Activated CD8-positive, alpha-beta T cell treated with anti-CD3 and anti-CD28 coated beads, Interleukin-2, amount 10 ng/mL, durations not matched to agents 7 days and 5 days (primary cell): ENCODE results near the gene FKRP. TPM values are rescaled to one million over a fixed set of nuclear protein-coding genes. Genes with fewer than 3 reads are reported as not detected.
A peak's percentile ranks its signal among the peaks of the same experiment; 100 is the strongest.
"Not testable (repeated sequence)": the region's sequence is repeated elsewhere in the genome, so short reads cannot be mapped to it uniquely, and the experiment has no call there.

Source experiments
- ATAC-seq: fragments of 150-1000 bp; cut with Tn5 transposase; one replicate; pipeline ENCODE4 v1.10.0; 2021; ENCODE audit warnings: moderate library complexity
- CTCF ChIA-PET: fragments of 350-600 bp; sonication (Branson Sonifier 250); formaldehyde crosslinking; loops from one replicate; lab custom pipeline; 2021; ENCODE audit warnings: antibody characterized with exemption; lab: Charles Lee
- POLR2A ChIA-PET: fragments of 350-600 bp; sonication (Branson Sonifier 250); formaldehyde crosslinking; loops from one replicate; lab custom pipeline; 2021; ENCODE audit warnings: antibody characterized with exemption; lab: Charles Lee
- DNase-seq: peaks from one replicate; pipeline ENCODE4 v3.0.0-alpha.2; 2020
- H3K27ac Mint-ChIP-seq: one replicate; pipeline ENCODE4 v1.8.0; 2021; ENCODE audit warnings: mild to moderate bottlenecking, mixed read lengths
- H3K27me3 Mint-ChIP-seq: one replicate; pipeline ENCODE4 v1.8.0; 2021; ENCODE audit warnings: low read depth, mixed read lengths
- H3K36me3 Mint-ChIP-seq: one replicate; pipeline ENCODE4 v1.8.0; 2021; ENCODE audit warnings: low read depth, mixed read lengths
- H3K4me1 Mint-ChIP-seq: one replicate; pipeline ENCODE4 v1.8.0; 2021; ENCODE audit warnings: low read depth, mixed read lengths
- H3K4me3 Mint-ChIP-seq: one replicate; pipeline ENCODE4 v1.8.0; 2021; ENCODE audit warnings: mild to moderate bottlenecking, mixed read lengths
- H3K9me3 Mint-ChIP-seq: one replicate; pipeline ENCODE4 v1.8.0; 2022; ENCODE audit warnings: mixed read lengths; ENCODE audit not compliant: insufficient read depth
- total RNA-seq, 2 experiments: library from RNA; stranded (reverse); gene quantifications; one replicate each; pipeline ENCODE4 v1.2.3, GENCODE V29; 2021

The FKRP gene
- total RNA-seq, 2 experiments from 2014 or later, result 15.3 to 18.4 TPM

DNA sequence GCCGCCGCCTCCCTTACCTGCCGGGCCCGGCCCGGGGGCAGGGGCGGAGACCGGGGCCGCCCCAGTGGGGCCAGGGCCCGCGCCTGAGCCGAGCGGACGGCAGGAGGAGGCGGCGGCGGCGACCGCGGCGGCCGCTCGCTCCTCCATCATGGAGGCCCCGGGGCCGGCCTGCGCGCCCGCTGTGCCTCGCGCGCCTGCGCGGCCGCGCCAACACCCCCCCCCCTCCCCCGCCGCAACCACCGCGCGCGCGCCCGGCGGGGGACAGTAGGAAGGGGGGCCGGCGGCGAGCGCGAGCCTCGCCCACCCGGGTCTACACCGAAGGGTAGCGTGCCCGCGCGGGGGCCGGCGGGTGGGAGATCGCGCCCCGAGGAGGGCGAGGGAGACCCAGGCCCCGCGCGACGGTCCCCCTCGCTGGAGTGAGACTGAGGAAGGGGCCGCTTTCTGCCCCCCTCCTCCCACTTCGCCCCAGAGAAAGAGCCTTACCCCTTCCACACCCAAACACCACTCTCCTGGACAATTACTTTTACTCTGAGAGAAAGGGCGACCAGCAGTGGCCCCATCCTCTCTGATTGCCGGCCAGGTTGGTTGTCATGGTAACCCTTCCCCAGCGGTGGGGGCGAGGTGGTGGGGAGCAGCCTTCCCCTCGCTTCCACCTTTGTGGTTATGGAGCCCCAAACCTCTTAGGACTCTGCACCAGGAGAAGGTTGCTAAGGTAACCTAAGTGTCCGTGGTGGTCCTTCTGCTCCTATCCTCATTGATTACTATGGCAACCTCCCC lies 612 bp downstream of the FKRP start, which contains the start of gene STRN4:
Gene STRN4, minus strand, starts transcription at position 170 of the 777 bp plus-strand sequence. Its CDS starts 20 bp downstream, at position 150.
- ChIA-PET POLR2A (no interaction called here), CTCF (interaction anchor here (0.6 kb wide), 1 partner anchor 31 kb away, joined by 3 read pairs; no protein-coding TSS in a partner anchor)
- H3K4me3 Mint-ChIP-seq, result peak within 1 kb of the TSS; percentile 94
- ATAC-seq, result peak; percentile 56
- H3K4me1 Mint-ChIP-seq, result peaks cover 52% of the 10 kb centered on the region
- H3K9me3 Mint-ChIP-seq, result no peaks in the 10 kb centered on the region
- H3K27ac Mint-ChIP-seq, result peak within 1 kb of the TSS; percentile 86
- DNase-seq, result peak; percentile 65
- no peaks in the 10 kb centered on the region for H3K27me3 Mint-ChIP-seq
- H3K36me3 Mint-ChIP-seq, result peaks cover 28% of the 10 kb centered on the region

DNA sequence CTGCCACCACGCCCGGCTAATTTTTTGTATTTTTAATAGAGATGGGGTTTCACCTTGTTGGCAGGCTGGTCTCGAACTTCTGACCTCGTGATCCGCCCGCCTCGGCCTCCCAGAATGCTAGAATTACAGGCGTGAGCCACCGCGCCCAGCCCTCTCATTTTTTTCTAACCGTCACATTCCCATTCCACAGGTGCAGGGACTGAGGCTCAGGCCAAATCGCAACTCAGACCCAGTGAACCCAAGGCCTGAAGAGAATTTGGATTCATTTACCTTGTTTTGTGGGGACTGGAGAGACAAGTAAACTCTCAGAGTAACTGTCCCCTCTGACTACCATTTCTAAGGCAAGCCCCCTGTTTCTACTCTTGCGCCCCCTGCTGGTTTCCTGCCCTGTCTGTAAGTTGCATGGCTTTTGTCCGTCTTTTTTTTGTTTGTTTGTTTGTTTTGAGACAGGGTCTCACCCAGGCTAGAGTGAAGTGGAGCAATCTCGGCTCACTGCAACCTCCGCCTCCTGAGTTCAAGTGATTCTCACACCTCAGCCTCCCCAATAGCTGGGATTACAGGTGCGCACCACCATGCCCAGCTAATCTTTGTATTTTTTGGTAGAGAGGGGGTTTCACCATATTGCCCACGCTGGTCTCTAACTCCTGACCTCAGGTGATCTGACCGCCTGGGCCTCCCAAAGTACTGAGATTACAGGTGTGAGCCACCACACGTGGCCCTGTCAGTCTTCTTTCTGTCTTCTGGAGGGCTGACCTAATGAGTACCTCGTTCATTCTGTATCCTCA lies 2.7 kb downstream of the FKRP start:
- Mint-ChIP-seq H3K36me3 (peaks cover 18% of the 10 kb centered on the region), H3K4me3 (peak overlapping the region; percentile 45), H3K27me3 (no peaks in the 10 kb centered on the region), H3K9me3 (no peaks in the 10 kb centered on the region), H3K4me1 (peaks cover 37% of the 10 kb centered on the region), H3K27ac (peak overlapping the region; percentile 39)
- ATAC-seq, result no peak
- DNase-seq, result peak; percentile 86
- POLR2A ChIA-PET, result no interaction called here
- CTCF ChIA-PET, result interaction anchor here (0.9 to 4.9 kb wide), 15 partner anchors 10 to 219 kb away, joined by 3 to 18 read pairs (median 4); no protein-coding TSS in a partner anchor

DNA sequence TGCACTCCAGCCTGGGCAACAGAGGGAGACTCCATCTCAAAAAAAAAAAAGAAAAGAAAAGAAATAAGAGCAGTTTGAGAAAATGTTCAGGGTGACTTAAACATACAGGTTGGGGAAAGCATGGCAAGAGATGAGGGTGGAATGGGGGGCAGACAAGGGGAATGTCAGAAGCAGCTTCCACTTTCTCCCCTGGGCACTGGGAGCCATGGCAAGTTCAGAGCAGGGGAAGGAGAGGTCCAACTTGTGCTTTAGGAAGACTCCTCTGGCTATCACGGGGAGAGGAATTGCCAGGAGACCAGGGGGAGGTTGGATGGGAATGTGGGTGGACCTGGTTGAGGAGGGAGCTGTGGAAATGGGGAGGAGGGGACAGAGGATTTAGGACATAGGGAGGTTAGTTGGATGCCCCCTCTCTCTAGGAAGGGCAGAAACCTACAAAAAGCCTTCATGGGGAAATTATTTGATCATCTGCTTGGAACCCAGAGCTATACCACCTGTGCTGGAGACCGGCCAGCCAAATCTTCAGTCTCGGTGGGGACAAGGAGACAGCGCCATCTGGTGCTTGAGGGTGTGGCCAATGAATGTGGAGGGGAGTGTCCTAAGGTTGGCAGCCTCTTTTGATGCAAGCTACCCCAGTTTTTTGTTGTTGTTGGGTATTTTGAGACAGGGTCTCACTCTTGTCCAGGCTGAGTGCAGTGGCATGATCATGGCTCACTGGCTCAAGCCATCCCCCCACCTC lies 7.7 kb downstream of the FKRP start:
- H3K27ac Mint-ChIP-seq, result no peak overlapping the region
- peaks cover 25% of the 10 kb centered on the region for H3K4me1 Mint-ChIP-seq
- H3K9me3 Mint-ChIP-seq, result no peaks in the 10 kb centered on the region
- DNase-seq, result peak; percentile 85
- CTCF ChIA-PET, result interaction anchor here (0.6 to 11.0 kb wide), 46 partner anchors 9 to 224 kb away, joined by 3 to 122 read pairs (median 4); partner anchors contain the start of genes AP2S1, ARHGAP35, DACT3 and SLC1A5
- no peaks in the 10 kb centered on the region for H3K27me3 Mint-ChIP-seq
- H3K36me3 Mint-ChIP-seq, result peaks cover 9% of the 10 kb centered on the region
- H3K4me3 Mint-ChIP-seq, result no peak overlapping the region
- peak; percentile 84 for ATAC-seq
- POLR2A ChIA-PET, result interaction anchor here (1.2 to 1.4 kb wide), 2 partner anchors 31 to 87 kb away, joined by 6 to 8 read pairs; no protein-coding TSS in a partner anchor

DNA sequence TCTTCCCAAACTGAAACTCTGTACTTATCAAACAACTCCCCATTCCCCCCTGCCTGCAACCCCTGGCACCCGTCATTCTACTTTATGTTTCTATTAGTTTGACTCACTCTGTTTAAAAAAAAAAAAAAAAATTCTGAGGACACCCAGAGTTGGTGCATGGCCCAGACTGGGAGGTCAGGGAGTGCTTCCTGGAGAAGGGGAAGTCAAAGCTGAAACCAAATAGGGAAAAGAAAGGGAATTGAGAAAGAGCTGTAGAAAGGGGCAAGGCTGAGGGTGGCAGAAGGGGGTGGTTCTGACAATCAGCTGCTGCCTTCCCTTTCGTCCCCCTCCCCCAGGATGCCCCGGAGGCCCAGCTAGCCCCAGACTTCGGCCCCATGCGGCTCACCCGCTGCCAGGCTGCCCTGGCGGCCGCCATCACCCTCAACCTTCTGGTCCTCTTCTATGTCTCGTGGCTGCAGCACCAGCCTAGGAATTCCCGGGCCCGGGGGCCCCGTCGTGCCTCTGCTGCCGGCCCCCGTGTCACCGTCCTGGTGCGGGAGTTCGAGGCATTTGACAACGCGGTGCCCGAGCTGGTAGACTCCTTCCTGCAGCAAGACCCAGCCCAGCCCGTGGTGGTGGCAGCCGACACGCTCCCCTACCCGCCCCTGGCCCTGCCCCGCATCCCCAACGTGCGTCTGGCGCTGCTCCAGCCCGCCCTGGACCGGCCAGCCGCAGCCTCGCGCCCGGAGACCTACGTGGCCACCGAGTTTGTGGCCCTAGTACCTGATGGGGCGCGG lies 9.4 kb downstream of the FKRP start:
- ChIA-PET CTCF (interaction anchor here (2.1 to 11.0 kb wide), 4 partner anchors 12 to 85 kb away, joined by 10 to 122 read pairs (median 20); no protein-coding TSS in a partner anchor), POLR2A (no interaction called here)
- peaks cover 7% of the 10 kb centered on the region for H3K36me3 Mint-ChIP-seq
- H3K27ac Mint-ChIP-seq, result no peak overlapping the region
- peaks cover 25% of the 10 kb centered on the region for H3K4me1 Mint-ChIP-seq
- DNase-seq (no peak), ATAC-seq (no peak)
- H3K9me3 Mint-ChIP-seq, result no peaks in the 10 kb centered on the region
- H3K27me3 Mint-ChIP-seq, result no peaks in the 10 kb centered on the region
- no peak overlapping the region for H3K4me3 Mint-ChIP-seq

DNA sequence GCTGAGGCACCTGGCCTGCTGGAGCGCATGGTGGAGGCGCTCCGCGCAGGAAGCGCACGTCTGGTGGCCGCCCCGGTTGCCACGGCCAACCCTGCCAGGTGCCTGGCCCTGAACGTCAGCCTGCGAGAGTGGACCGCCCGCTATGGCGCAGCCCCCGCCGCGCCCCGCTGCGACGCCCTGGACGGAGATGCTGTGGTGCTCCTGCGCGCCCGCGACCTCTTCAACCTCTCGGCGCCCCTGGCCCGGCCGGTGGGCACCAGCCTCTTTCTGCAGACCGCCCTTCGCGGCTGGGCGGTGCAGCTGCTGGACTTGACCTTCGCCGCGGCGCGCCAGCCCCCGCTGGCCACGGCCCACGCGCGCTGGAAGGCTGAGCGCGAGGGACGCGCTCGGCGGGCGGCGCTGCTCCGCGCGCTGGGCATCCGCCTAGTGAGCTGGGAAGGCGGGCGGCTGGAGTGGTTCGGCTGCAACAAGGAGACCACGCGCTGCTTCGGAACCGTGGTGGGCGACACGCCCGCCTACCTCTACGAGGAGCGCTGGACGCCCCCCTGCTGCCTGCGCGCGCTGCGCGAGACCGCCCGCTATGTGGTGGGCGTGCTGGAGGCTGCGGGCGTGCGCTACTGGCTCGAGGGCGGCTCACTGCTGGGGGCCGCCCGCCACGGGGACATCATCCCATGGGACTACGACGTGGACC lies 10.1 kb downstream of the FKRP start:
- no peaks in the 10 kb centered on the region for H3K27me3 Mint-ChIP-seq
- no peak overlapping the region for H3K27ac Mint-ChIP-seq
- no peaks in the 10 kb centered on the region for H3K9me3 Mint-ChIP-seq
- POLR2A ChIA-PET, result interaction anchor here (0.7 kb wide), 1 partner anchor 66 kb away, joined by 3 read pairs; no protein-coding TSS in a partner anchor
- CTCF ChIA-PET, result interaction anchor here (0.9 to 11.0 kb wide), 7 partner anchors 10 to 257 kb away, joined by 3 to 122 read pairs (median 9); no protein-coding TSS in a partner anchor
- DNase-seq (no peak), ATAC-seq (no peak)
- H3K4me3 Mint-ChIP-seq, result no peak overlapping the region
- H3K4me1 Mint-ChIP-seq, result peaks cover 25% of the 10 kb centered on the region
- H3K36me3 Mint-ChIP-seq, result peaks cover 7% of the 10 kb centered on the region

DNA sequence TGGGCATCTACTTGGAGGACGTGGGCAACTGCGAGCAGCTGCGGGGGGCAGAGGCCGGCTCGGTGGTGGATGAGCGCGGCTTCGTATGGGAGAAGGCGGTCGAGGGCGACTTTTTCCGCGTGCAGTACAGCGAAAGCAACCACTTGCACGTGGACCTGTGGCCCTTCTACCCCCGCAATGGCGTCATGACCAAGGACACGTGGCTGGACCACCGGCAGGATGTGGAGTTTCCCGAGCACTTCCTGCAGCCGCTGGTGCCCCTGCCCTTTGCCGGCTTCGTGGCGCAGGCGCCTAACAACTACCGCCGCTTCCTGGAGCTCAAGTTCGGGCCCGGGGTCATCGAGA lies 10.7 kb downstream of the FKRP start:
- Mint-ChIP-seq H3K4me1 (peaks cover 25% of the 10 kb centered on the region), H3K9me3 (no peaks in the 10 kb centered on the region), H3K4me3 (no peak overlapping the region), H3K27ac (no peak overlapping the region), H3K27me3 (no peaks in the 10 kb centered on the region), H3K36me3 (peaks cover 7% of the 10 kb centered on the region)
- DNase-seq (peak; percentile 33), ATAC-seq (no peak)
- ChIA-PET CTCF (interaction anchor here (0.9 to 11.0 kb wide), 6 partner anchors 10 to 256 kb away, joined by 3 to 122 read pairs (median 6); no protein-coding TSS in a partner anchor), POLR2A (interaction anchor here (0.7 kb wide), 1 partner anchor 66 kb away, joined by 3 read pairs; no protein-coding TSS in a partner anchor)

DNA sequence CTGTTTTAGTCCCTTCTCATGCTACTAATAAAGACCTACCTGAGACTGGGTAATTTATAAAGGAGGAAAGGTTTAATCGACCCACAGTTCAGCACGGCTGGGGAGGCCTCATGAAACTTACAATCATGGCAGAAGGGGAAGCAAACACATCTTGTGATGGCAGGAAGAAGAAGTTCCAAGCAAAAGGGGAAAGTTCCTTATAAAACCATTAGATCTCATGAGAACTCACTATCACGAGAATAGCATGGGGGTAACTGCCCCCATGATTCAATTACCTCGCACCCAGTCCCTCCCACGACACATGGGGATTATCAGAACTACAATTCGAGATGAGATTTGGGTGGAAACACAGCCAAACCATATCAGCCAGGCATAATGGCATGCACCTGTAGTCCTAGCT lies 13.3 kb downstream of the FKRP start:
- no peak overlapping the region for H3K27ac Mint-ChIP-seq
- H3K4me1 Mint-ChIP-seq, result peaks cover 15% of the 10 kb centered on the region
- ATAC-seq, result no peak

DNA sequence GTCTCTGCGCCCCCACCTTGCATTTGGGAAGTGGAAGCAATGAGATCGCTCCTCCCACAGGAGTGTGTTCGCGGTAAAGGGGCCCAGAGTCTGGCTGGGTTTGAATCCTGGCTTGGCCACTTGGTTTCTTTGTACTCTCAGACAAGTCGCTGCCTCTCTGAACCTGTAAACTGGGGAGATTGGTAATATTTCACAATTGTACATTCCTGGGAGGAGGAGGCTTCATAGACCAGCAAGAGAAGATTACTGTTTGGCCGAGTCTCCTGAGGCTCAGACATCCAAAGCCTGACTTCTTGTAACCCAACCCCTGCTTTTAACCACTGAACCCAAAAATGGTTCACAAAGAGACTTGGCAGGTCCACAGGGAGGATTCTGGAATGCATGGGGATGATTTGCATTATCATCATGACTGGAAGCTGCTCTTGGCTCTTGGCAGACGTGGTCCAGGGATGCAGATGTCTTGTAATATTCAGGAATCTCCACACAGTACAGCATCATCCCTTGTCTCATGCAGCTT lies 14.0 kb downstream of the FKRP start:
- peaks cover 7% of the 10 kb centered on the region for H3K36me3 Mint-ChIP-seq
- ATAC-seq (no peak), DNase-seq (no peak)
- no peaks in the 10 kb centered on the region for H3K9me3 Mint-ChIP-seq
- POLR2A ChIA-PET, result no interaction called here
- CTCF ChIA-PET, result interaction anchor here (11.0 kb wide), 1 partner anchor 80 kb away, joined by 122 read pairs; no protein-coding TSS in a partner anchor
- peaks cover 15% of the 10 kb centered on the region for H3K4me1 Mint-ChIP-seq
- H3K4me3 Mint-ChIP-seq, result no peak overlapping the region
- H3K27me3 Mint-ChIP-seq, result no peaks in the 10 kb centered on the region
- no peak overlapping the region for H3K27ac Mint-ChIP-seq

More for the DNA sequence above, 13.3 kb downstream of the FKRP start:
- H3K9me3 Mint-ChIP-seq, result no peaks in the 10 kb centered on the region
- ChIA-PET POLR2A (no interaction called here), CTCF (interaction anchor here (2.0 to 11.0 kb wide), 3 partner anchors 7 to 81 kb away, joined by 13 to 122 read pairs (median 39); no protein-coding TSS in a partner anchor)
- DNase-seq, result no peak
- no peaks in the 10 kb centered on the region for H3K27me3 Mint-ChIP-seq
- peaks cover 7% of the 10 kb centered on the region for H3K36me3 Mint-ChIP-seq
- no peak overlapping the region for H3K4me3 Mint-ChIP-seq

DNA sequence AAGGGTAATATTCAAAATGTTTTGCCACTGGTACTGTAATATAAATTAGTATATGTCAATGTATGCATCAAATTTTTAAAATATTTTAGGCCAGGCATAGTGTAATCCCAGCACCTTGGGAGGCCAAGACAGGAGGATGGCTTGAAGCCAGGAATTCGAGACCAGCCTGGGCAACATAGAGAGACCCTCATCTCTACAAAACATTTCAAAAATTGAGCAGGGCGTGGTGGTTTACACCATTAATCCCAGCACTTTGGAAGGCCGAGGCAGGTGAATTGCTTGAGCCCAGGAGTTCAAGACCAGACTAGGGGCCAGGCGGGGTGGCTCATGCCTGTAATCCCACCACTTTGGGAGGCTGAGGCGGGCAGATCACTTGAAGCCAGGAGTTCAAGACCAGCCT lies 14.5 kb downstream of the FKRP start:
- Mint-ChIP-seq H3K27ac (no peak overlapping the region), H3K4me1 (peaks cover 15% of the 10 kb centered on the region), H3K4me3 (no peak overlapping the region), H3K27me3 (no peaks in the 10 kb centered on the region), H3K36me3 (peaks cover 7% of the 10 kb centered on the region), H3K9me3 (no peaks in the 10 kb centered on the region)
- DNase-seq, result no peak
- CTCF ChIA-PET, result interaction anchor here (11.0 kb wide), 1 partner anchor 80 kb away, joined by 122 read pairs; no protein-coding TSS in a partner anchor
- no peak for ATAC-seq
- POLR2A ChIA-PET, result no interaction called here

DNA sequence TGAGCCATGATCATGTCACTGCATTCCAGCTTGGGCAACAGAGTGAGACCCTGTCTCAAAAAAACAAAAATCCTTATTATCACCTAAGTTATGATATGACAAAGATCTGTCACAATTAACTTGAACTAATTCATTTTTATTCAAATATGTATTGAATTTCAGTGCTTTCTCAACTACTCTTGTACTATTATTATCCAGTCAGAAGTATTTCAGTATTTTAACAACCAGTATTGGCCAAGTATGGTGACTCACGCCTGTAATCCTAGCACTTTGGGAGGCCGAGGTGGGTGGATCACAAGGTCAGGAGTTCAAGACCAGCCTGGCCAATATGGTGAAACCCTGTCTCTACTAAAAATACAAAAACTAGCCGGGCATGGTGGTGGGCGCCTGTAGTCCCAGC lies 15.0 kb downstream of the FKRP start:
- H3K4me3 Mint-ChIP-seq, H3K27me3 Mint-ChIP-seq, H3K27ac Mint-ChIP-seq, POLR2A ChIA-PET, ATAC-seq, H3K9me3 Mint-ChIP-seq, H3K36me3 Mint-ChIP-seq, DNase-seq: not testable (repeated sequence)
- peaks cover 15% of the 10 kb centered on the region for H3K4me1 Mint-ChIP-seq
- CTCF ChIA-PET, result interaction anchor here (11.0 kb wide), 1 partner anchor 79 kb away, joined by 122 read pairs; no protein-coding TSS in a partner anchor
